ENCODE data around the gene STAMBPL1.
"Not testable (repeated sequence)": the region's sequence is repeated elsewhere in the genome, so short reads cannot be mapped to it uniquely, and the experiment has no call there.

The STAMBPL1 gene

DNA sequence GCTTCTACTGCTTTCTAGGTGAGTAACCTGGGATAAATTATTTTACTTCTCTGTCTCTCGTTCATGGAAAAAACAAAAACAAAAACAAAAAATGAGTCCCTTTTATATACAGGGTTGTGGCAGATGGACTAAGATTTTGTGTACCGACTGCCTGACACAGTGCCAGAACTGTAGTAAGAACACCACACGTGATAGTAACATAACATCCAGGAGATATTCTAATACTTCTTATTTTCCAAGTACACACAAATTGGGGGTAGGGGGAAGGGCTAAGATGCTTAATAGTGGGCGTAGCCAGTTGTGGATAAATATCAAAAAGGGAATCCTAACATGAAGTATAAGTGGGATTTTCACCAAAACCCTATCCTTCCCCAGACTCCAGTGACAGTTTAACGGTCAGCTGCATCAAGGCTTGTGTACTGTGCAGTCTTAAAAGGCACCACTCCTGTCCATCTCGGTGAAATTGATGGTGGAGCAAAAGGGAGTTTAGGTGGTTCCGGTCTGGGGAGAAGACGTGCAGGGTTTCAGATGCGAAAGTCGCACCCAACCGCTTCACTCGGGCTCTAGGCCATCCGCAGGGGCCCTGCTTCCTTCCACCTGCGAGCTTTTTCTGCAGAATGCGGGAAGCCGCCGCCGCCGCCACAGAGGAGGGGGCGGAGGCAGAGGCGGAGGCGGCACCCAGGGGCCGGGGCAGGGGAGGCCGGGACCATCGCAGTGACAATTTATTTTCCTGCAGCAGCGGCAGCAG is at the start of gene STAMBPL1:
STAMBPL1 (plus strand) TSS at position 712 of the 748 bp plus-strand sequence. CDS start 21,464 bp downstream, outside the sequence.
- no peak for DNase-seq

DNA sequence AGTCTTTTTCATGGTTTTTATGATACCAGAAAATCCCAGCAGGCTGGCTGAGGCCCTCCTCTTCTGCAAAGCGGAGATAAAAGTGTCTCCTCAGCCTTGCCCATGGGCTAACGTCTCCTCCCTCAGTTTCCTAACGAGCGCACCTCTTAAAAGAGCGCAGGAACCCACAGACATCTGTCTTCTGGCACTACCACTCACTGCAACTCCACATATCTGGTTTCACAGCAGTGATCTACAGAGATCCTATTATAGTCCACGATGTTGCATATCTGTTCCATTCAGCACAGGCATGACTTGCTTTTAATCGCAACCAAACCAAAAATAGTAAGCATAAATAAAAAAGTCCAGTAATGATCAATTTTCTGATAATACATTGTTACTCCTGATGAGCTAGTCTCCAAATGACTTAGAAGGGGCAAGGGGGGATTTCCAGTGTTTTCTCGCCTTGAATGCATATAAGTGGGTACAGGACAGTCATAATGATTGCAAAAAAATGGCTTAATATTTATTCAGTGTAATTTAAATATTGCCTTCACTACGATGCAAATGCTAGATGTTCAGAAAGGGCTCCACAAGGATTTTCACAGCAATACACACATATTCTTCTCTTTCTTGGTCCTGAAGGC is 49.3 kb upstream of the STAMBPL1 start:
- no peak for DNase-seq

- no peak for DNase-seq
Measured at GRCh38 chr10:88831709-88832108, 48.3 kb upstream of the STAMBPL1 start.

DNA sequence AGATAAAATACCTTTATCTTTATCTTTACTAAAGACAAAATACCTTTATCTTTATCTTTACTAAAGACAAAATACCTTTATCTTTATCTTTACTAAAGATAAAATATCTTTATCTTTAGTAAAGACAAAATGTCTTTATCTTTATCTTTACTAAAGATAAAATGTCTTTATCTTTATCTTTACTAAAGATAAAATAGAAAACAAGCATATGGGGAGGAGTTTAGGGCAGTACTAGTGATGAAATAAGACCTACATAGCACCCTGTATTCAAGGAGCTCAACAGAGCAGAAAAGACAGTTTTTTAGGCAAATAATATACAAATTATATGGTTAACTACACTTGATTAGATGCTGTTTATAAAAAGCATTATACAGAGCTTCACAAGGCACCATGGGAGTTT is 47.7 kb upstream of the STAMBPL1 start:
- DNase-seq: no peak

DNA sequence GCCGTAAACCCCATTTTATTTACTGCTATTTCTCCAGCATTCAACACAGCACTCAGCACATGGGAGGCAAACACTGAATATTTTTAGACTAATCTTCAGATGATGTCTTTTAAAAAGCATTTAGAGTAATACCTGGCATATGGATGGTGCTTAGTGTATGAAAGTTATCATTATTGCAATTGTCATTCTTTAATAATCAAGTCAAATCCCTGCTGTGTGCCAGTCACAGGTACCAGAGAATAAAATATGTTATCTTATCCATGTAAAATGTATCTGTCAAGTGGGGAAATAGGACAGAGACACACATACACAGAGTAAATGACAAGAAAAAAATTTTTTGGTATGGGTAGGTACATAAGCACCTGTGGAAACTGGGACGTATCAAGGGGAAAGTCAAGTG is 46.9 kb upstream of the STAMBPL1 start:
- no peak for DNase-seq

- DNase-seq: no peak
Measured at GRCh38 chr10:88833723-88834122, 46.3 kb upstream of the STAMBPL1 start.

GRCh38 chr10:88835096-88835909 is 44.7 kb upstream of the STAMBPL1 start:
- peak; percentile 93 for DNase-seq

- peak; percentile 9 for DNase-seq
Measured at GRCh38 chr10:88835910-88836221, 44.2 kb upstream of the STAMBPL1 start.

DNA sequence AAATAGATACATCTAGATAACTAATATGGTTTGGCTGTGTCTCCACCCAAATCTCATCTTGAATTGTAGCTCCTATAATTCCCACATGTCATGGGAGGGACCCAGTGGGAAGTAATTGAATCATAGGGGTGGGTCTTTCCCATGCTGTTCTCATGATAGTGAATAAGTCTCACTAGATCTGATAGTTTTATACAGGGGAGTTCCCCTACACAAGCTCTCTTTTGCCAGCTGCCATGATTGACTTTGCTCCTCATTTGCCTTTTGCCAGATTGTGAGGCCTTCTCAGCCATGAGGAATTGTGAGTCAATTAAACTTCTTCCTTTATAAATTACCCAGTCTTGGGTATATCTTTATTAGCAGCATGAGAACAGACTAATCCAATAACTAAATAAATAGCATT is 42.4 kb upstream of the STAMBPL1 start:
- not testable (repeated sequence) for DNase-seq

- no peak for DNase-seq
Measured at GRCh38 chr10:88838766-88839350, 41.2 kb upstream of the STAMBPL1 start.

DNA sequence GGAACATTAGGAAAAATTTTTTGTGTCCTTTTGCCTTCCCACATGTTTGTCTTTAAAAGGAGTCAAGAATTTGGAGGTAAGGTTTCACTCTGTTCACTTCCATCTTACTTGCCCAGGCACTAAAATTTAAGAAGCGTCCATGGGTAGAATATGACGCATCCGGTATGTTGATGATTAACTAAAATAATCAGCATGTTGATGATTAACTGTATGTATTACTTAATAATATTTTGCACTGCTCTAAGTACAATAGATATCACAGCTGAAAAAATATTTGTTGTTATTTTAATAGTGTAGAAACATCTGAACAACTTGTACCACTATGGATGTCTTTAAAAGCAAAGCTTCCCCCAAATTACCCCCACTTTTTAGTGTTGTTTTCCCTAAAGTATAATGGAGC is 39.9 kb upstream of the STAMBPL1 start:
- DNase-seq: no peak

- DNase-seq: no peak
Measured at GRCh38 chr10:88840881-88841280, 39.2 kb upstream of the STAMBPL1 start.

DNA sequence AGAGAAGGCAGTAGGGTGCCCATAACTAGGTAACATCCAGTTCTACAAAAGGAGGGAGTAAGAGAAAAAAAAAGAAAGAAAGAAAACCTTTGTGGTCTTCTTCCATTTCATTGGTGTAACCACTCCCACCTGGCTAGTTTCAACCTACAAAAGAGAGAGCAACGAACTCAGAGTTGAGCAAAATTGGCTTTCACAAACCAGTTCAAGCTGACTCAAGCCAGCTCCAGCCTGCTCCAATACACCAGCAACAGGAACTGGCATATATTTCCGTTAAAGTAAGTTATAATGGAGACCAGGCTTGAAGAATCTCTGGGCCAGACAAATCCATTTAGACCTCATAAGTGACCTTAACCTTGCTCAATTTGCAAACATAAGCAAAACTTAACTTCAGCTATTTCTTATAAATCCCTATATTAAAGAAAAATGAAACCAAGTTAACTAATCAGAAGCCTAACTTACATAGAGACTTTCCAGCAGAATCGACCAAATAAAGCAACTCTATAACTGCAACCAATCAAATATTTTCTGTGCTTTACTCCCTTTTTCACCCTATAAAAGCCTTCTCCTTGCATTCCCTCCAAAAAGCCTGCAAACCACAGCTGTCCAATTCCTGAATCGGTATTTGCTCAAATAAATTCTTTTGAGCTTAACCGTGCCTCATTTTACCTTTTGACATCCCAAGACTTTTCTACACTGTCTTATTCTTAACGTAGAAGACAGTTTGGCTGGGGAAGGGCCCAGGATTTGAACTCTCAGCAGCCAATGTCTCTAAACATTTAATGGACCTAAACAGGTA is 38.5 kb upstream of the STAMBPL1 start:
- DNase-seq: no peak

DNA sequence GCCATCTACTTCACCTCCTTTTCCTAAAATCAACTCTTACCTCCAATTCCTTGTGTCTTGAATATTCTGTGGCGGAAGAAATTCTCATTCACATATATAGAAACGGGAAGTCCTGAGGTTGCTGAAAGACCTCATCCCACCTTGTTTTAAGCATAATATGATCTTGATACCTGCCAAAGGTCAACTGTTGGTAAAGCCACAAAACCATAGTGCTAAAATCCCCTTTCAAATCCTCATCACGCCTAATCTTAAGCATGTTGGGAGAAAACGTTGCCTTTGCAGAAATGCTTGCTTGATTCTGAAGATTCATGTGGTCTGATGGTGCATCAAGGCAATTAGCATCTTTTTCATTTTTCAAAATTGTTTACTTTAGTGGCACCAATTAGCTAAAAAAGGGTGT is 36.9 kb upstream of the STAMBPL1 start:
- DNase-seq: no peak

GRCh38 chr10:88848499-88848898 is 31.5 kb upstream of the STAMBPL1 start:
- DNase-seq: no peak

- DNase-seq: no peak
Measured at GRCh38 chr10:88849234-88849633, 30.8 kb upstream of the STAMBPL1 start.

DNA sequence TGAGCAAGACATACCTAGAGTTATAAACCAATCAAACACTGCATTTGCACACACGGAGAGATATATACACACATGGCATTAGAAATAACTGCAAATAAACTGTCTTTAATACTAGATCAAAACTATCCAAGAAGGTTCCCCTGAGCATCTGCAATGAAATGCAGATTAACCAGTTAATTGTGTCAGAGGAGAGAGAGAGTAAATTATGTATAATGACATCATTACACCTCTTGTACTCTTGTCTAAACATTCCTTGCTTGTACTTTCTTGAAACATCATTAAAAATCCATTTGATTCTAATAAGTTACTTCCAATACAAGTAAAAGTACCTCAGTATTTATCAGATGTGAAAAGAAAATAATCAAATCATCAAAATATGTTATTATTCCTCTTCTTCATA is 29.3 kb upstream of the STAMBPL1 start:
- no peak for DNase-seq

- DNase-seq: peak; percentile 16
Measured at GRCh38 chr10:88851706-88852105, 28.3 kb upstream of the STAMBPL1 start, which contains the start of gene ANKRD22. Gene ANKRD22, minus strand, starts transcription at chr10:88851844. Its CDS starts 237 bp downstream, at chr10:88851607.

DNA sequence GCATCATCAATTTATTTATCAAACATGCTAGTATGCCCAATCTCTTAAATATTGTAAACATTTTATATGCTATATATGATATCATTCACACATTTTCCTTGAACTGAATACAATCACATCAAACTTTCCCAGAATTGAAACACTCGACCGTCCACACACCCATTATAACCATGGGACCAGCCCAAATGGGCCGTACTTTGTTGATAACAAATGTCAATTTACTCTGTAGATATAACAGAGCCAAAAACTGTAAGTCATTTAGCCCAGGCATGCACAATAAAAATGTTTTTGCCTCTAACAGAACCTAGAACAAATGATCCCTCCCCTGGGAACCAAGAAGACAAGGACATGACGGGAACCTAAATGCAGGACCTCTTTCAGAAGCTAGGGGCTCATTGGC is 27.7 kb upstream of the STAMBPL1 start:
- no peak for DNase-seq

DNA sequence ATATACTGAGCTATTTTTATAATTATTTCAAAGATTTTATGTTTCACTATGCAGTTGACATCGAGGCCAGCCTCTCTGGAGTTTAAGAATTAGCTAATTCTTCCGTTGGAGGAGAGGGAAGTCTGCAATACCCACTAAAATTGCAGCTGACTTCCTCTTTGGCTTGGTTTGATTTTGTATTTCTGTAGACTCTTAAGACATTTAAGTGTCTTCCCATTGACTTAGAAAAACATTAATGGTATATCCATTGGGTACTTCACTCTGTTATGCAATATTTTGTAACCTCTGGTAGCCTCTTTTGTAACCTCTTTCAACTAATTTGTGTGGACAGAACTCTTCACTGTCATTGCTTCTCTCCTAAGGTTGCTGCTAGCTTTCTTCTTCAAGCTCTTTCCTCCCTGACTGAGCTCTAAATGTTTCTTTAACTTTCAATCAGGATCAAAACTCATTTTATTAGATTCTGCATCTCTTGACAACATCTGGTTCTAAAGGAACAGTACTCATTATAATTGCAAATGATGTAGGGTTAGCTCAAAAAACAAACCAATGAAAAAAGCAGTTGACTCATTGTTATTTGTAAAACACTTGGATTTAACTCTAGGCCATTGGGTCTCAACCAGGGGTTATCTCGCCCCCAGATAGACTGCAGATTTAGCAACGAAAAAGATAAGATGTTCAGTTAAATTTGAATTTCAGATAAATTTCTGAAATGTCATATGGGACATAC is 26.7 kb upstream of the STAMBPL1 start:
- DNase-seq: no peak

- DNase-seq: no peak
Measured at GRCh38 chr10:88854684-88855083, 25.4 kb upstream of the STAMBPL1 start.

DNA sequence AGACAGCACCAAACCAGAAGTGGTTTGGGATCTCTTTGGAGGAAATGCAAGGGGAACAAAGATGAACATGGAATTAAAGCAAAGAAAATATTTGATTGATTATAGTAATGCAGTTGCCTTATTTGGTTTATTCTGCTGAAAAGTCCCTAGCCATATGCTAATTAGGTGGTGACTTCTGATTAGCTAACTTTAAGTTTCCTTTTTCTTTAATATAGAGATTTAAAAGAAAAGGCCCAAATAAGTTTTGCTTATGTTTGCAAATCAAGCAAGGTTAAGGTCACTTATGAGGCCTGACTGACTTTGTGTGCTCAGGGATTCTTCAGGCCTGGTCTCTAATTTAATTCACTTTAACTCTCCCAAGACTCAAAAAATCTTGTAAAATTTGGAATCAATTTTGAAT is 22.2 kb upstream of the STAMBPL1 start:
- no peak for DNase-seq
